Cardiac fibroblast (primary cell): ENCODE measurements around the gene PTPRN2.
A peak's percentile ranks its signal among the peaks of the same experiment; 100 is the strongest.

ENCODE experiments used
- DNase-seq, 2 donors: peaks; one replicate each; pipeline versions ENCODE4 v3.0.0 to v3.0.0-alpha.2; 2010; ENCODE audit warnings: low read depth in 2 of 2
- H3K4me3 ChIP-seq, 2 donors: replicated peaks in 1 of 2; 1 replicate in 1 of 2; 2 replicates in 1 of 2; pipeline ENCODE4 v1.5.1; 2011; ENCODE audit warnings: low read depth in 2 of 2, low read length in 2 of 2, mild to moderate bottlenecking in 2 of 2, moderate library complexity in 1 of 2
- TF ChIP-seq, protein P1 (sequence below): IDR thresholded peaks from one replicate; pipeline ENCODE4 v1.5.1; 2011; ENCODE audit warnings: low read depth, mild to moderate bottlenecking, low read length, inconsistent platforms

PTPRN2 gene

GRCh38 chr7:157740251-157740798 is 847.3 kb downstream of the PTPRN2 start:
- DNase-seq, result no peak
- TF ChIP-seq, protein P1, sequence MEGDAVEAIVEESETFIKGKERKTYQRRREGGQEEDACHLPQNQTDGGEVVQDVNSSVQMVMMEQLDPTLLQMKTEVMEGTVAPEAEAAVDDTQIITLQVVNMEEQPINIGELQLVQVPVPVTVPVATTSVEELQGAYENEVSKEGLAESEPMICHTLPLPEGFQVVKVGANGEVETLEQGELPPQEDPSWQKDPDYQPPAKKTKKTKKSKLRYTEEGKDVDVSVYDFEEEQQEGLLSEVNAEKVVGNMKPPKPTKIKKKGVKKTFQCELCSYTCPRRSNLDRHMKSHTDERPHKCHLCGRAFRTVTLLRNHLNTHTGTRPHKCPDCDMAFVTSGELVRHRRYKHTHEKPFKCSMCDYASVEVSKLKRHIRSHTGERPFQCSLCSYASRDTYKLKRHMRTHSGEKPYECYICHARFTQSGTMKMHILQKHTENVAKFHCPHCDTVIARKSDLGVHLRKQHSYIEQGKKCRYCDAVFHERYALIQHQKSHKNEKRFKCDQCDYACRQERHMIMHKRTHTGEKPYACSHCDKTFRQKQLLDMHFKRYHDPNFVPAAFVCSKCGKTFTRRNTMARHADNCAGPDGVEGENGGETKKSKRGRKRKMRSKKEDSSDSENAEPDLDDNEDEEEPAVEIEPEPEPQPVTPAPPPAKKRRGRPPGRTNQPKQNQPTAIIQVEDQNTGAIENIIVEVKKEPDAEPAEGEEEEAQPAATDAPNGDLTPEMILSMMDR, result no peak
- H3K4me3 ChIP-seq, result no peak overlapping the region

DNA sequence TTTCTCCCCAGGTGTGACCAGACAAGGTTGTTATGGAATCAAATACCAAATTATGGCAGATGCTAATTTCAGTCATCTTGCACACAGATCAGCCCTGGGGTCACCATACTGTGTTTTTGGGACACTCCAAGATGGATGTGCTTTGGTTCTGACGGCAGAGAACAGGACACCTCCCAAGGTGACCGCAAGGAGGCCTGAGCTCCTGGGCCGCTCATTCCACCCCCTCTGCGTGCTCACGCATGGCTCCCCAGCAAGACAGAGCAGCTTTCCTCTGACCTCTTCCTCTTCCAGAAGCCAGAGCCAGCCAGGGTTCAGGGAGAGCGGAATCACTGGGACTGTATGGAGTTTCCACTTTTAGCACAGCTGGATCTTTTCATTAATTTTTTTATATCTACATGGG is 848.0 kb downstream of the PTPRN2 start:
- DNase-seq, result no peak
- no peak overlapping the region for H3K4me3 ChIP-seq
- TF ChIP-seq, protein P1, result no peak

DNA sequence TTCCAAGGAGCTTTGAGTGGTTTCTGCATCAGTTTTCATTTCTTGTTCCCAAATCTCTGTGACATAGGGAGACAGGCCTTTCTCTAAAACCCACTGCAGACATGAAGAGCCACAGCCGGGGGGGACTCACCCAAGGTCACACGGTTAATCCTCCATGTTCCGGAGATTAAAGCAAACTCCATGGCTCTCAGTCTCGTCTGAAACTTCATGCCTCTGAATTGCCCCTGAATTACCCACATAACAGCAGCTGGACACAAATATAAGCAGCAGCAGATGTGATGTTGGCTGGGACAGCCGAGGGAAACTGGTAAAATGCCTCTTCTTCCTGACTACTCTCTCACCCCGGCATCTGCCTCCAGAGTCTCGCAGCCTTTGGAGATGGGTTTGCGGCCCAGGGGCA is 848.6 kb downstream of the PTPRN2 start:
- no peak for DNase-seq
- TF ChIP-seq, protein P1, result no peak
- H3K4me3 ChIP-seq, result no peak overlapping the region

GRCh38 chr7:157738066-157738460 is 849.6 kb downstream of the PTPRN2 start:
- no peak overlapping the region for H3K4me3 ChIP-seq
- TF ChIP-seq, protein P1, result no peak
- DNase-seq, result peak in 1 of 2 donors; percentile 17

DNA sequence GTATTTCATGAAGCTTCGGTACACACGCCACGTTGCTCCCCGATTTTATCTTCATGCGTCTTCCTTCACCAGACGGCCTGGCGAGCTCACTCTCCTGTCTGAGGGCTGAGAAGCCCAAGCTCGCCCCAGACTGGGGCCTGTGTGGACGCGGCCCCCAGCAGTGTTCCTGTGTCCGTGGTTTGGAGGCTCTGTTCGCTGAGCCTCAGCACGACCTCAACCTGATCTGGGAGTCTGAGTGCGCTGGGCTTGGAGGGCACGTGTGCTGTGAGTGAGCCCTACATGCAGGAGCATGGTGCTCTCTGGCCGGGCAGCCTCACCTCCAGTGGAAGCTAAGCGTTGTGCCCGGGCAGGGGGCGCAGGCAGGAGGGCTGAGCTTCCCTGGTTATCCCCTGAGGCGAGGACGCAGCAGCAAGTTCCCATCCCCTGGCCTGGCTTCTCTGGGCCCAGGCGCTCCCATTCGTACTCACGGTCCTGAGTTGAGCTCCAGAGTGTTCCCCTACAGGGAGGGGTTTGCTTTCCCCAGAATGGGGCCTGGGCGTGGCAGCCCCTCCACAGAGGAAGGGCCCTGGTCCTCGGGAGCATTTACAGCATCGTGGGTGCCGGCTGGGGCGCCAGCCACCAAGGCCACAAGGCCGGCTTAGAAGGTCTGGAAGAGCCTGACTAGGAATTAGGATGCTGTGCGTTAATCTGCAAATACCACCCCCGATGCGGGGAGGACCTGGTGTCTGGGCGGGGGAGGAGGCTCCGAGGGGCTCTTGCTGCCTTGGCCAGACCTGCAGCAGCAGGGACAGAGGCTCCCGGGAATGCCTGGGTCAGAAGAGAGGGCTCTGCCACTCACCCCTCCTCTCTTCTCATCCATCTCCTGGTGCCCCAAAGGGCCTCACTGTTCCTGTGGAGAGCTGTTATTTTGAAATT is 850.2 kb downstream of the PTPRN2 start:
- DNase-seq, result no peak
- H3K4me3 ChIP-seq, result no peak overlapping the region
- TF ChIP-seq, protein P1, result no peak

DNA sequence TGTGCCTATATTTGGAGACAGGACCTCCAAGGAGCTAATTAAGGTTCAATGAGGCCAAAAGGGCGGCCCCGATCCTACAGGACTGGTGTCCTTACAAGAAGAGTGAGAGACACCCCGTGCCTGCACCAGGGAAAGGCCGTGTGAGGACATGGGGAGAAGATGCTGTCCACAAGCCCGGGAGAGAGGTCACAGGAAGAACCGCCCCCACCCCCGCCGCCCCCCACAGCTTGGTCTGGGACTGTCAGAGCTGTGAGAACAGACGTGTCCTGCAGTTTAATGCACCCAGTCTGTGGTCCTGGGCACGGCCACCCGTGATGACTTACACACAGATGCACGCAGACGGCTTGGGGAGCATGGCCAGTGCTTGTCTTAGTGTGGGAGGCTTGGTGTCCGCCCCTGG is 851.3 kb downstream of the PTPRN2 start:
- H3K4me3 ChIP-seq, result no peak overlapping the region
- DNase-seq, result no peak
- TF ChIP-seq, protein P1, result no peak
